ENCODE data around the gene OARD1. TPM values are rescaled to one million over a fixed set of nuclear protein-coding genes. Genes with fewer than 3 reads are reported as not detected.

The OARD1 gene
- total and polyA plus RNA-seq, 2 donors (not counting 1 experiment from before 2014, with no cell fraction given): 9.6 to 52.5 TPM

DNA sequence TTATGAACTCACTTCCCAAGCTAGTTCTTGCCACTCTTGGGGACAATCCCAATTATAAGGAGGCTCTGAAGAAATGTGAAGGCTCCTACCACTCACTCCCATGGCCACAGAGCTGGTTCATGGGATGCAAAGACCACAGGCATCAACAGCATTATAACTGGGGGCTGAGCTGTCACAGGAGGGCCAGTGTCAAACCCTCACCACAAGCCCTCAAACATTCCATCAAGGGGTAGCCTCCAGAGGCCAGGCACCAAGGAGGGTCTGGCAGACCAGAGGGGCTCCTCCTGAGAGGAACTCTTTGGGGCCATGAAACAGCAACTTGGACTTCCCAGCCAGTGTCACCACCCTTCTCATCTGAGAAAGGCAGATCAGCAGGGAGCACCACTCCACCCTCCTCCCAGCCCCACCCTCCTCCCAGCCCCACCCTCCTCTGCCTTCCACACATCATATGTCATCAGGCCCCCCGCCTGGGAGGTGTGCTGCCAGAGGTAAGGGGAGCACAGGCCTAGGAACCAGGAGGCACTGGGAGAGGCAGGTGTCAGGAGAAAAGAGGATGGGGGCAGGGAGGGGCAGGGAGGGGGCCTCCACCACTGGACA is 31.1 kb downstream of the OARD1 start:
- H3K4me2 ChIP-seq (replicated peaks; ENCODE audit: low read depth, low read length, poor library complexity, severe bottlenecking): no peak overlapping the region
- H3K4me3 ChIP-seq (ENCODE audit: control extremely low read depth in 1 of 5, extremely low read depth in 1 of 5, insufficient read depth in 1 of 5, low read depth in 2 of 5, low read length in 4 of 5): no peak overlapping the region
- CTCF ChIA-PET: interaction anchor here (0.5 to 2.5 kb wide), 4 partner anchors 8 to 39 kb away, joined by 3 to 7 read pairs (median 4); no protein-coding TSS in a partner anchor
- H3K4me1 ChIP-seq (ENCODE audit: control insufficient read depth in 2 of 2, insufficient read depth in 2 of 2, low read length in 2 of 2): no peaks in the 10 kb centered on the region
- peaks cover 0 to 2% of the 10 kb centered on the region in 2 experiments for H3K36me3 ChIP-seq (replicated peaks in 1 of 2; ENCODE audit: control extremely low read depth in 1 of 2, control insufficient read depth in 1 of 2, extremely low read depth in 1 of 2, insufficient read depth in 2 of 2, low read length in 1 of 2)
- H3K79me2 ChIP-seq (ENCODE audit: control insufficient read depth, insufficient read depth, low read length): no peaks in the 10 kb centered on the region
- intact Hi-C loops (cut with micrococcal nuclease): no loop called here
- TF ChIP-seq EZH2 (IDR thresholded peaks at IDR 0.05; ENCODE audit: borderline replicate concordance, insufficient read depth, low read depth, low read length, poor library complexity, severe bottlenecking): no peak
- TF ChIP-seq CTCF (IDR thresholded peaks at IDR 0.05): no peak
- Mint-ChIP-seq H3K4me3 (no peak overlapping the region), H3K27me3 (no peaks in the 10 kb centered on the region), H3K9me3 (ENCODE audit: insufficient read depth) (no peaks in the 10 kb centered on the region), H3K27ac (no peak overlapping the region), H3K4me1 (no peaks in the 10 kb centered on the region)
- no CpG with 5 or more reads among the region's 1 CpG for WGBS (ENCODE audit: insufficient coverage)
- no peaks in the 10 kb centered on the region for H3K27me3 ChIP-seq (replicated peaks in 1 of 4; ENCODE audit: control extremely low read depth in 1 of 4, control insufficient read depth in 3 of 4, insufficient read depth in 4 of 4, low read length in 3 of 4)
- no peak overlapping the region for H2AFZ ChIP-seq (ENCODE audit: insufficient read depth, low read depth, low read length, poor library complexity, severe bottlenecking)
- no peak overlapping the region for H3K27ac ChIP-seq (ENCODE audit: low read length in 2 of 2)
- POLR2A ChIA-PET: no interaction called here
- no peaks in the 10 kb centered on the region for H3K9me3 ChIP-seq (ENCODE audit: control extremely low read depth in 1 of 3, control insufficient read depth in 2 of 3, insufficient read depth in 1 of 3, low read length in 2 of 3)
- no peak overlapping the region for H3K9ac ChIP-seq (ENCODE audit: low read length)
- DNase-seq: no peak
- ATAC-seq (ENCODE audit: low read depth): no peak
- no peaks in the 10 kb centered on the region for H4K20me1 ChIP-seq (ENCODE audit: control insufficient read depth, insufficient read depth, low read length, poor library complexity, severe bottlenecking)

DNA sequence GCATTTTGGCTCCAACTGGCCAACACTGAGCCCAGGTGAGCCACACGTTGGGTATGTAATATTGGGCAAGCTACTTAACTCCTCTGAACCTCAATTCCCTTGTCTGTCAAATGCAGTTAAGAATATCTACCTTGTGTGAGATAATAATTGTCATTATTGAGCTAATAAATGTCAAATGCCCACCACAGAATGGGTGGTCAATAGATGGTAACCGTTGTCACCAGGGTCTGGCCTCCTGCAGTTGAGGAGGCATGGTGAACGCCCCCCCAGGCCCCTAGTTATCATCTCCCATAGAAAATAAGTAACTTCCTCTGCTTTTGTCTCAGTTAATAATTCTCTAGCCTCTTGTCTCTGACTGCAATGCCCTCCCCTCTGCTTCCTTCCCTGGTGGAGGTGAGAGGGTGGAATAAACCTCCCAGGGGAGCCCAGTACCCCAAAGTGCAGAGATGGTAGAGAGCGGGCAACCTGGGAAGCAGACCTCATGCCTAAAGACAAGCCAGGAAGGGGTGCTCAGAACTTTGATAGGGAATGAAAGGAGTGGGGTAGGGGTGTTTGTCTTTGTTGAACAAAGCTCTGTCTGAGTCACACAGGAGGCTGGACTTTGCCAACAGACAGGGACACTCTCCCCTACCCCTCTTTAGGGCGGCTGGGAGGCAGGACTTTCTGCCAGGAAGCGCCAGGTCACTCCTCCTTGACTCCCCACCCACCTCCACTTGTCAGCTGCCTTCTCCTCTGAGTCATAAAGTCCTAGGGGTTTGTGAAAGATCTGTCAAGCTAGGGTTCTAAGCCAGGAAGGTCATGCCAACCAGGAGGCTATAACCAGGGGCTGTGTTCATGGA is 31.8 kb downstream of the OARD1 start:
- no peaks in the 10 kb centered on the region for H3K4me1 Mint-ChIP-seq
- ChIA-PET POLR2A (no interaction called here), CTCF (interaction anchor here (0.5 to 2.5 kb wide), 12 partner anchors 9 to 1694 kb away, joined by 3 to 13 read pairs (median 4); partner anchors contain the start of gene APOBEC2)
- TF ChIP-seq CTCF (IDR thresholded peaks at IDR 0.05): no peak
- no peak for TF ChIP-seq EZH2 (IDR thresholded peaks at IDR 0.05; ENCODE audit: borderline replicate concordance, insufficient read depth, low read depth, low read length, poor library complexity, severe bottlenecking)
- ATAC-seq (ENCODE audit: low read depth) (no peak), DNase-seq (no peak)
- WGBS (ENCODE audit: insufficient coverage): 90% methylated on average over 2 of the region's 6 CpGs
- intact Hi-C loops (cut with micrococcal nuclease): no loop called here
- Histone ChIP-seq H3K9me3 (ENCODE audit: control extremely low read depth in 1 of 3, control insufficient read depth in 2 of 3, insufficient read depth in 1 of 3, low read length in 2 of 3) (no peaks in the 10 kb centered on the region), H3K4me3 (ENCODE audit: control extremely low read depth in 1 of 5, extremely low read depth in 1 of 5, insufficient read depth in 1 of 5, low read depth in 2 of 5, low read length in 4 of 5) (no peak overlapping the region), H3K27ac (ENCODE audit: low read length in 2 of 2) (no peak overlapping the region), H3K4me2 (replicated peaks; ENCODE audit: low read depth, low read length, poor library complexity, severe bottlenecking) (no peak overlapping the region), H3K36me3 (replicated peaks in 1 of 2; ENCODE audit: control extremely low read depth in 1 of 2, control insufficient read depth in 1 of 2, extremely low read depth in 1 of 2, insufficient read depth in 2 of 2, low read length in 1 of 2) (peaks cover 0 to 2% of the 10 kb centered on the region in 2 experiments), H3K9ac (ENCODE audit: low read length) (no peak overlapping the region), H2AFZ (ENCODE audit: insufficient read depth, low read depth, low read length, poor library complexity, severe bottlenecking) (no peak overlapping the region), H4K20me1 (ENCODE audit: control insufficient read depth, insufficient read depth, low read length, poor library complexity, severe bottlenecking) (no peaks in the 10 kb centered on the region), H3K4me1 (ENCODE audit: control insufficient read depth in 2 of 2, insufficient read depth in 2 of 2, low read length in 2 of 2) (no peaks in the 10 kb centered on the region), H3K27me3 (replicated peaks in 1 of 4; ENCODE audit: control extremely low read depth in 1 of 4, control insufficient read depth in 3 of 4, insufficient read depth in 4 of 4, low read length in 3 of 4) (no peaks in the 10 kb centered on the region), H3K79me2 (ENCODE audit: control insufficient read depth, insufficient read depth, low read length) (no peaks in the 10 kb centered on the region)
- H3K27me3 Mint-ChIP-seq: no peaks in the 10 kb centered on the region
- H3K4me3 Mint-ChIP-seq: no peak overlapping the region
- no peak overlapping the region for H3K27ac Mint-ChIP-seq
- H3K9me3 Mint-ChIP-seq (ENCODE audit: insufficient read depth): no peaks in the 10 kb centered on the region

Measured in B cell (primary cell).